ENCODE measurements around the gene HCFC1. TPM values are rescaled to one million over a fixed set of nuclear protein-coding genes. Genes with fewer than 3 reads are reported as not detected.

The HCFC1 gene
- total RNA-seq, 1 donor from 2014 or later: 74.6 TPM

DNA sequence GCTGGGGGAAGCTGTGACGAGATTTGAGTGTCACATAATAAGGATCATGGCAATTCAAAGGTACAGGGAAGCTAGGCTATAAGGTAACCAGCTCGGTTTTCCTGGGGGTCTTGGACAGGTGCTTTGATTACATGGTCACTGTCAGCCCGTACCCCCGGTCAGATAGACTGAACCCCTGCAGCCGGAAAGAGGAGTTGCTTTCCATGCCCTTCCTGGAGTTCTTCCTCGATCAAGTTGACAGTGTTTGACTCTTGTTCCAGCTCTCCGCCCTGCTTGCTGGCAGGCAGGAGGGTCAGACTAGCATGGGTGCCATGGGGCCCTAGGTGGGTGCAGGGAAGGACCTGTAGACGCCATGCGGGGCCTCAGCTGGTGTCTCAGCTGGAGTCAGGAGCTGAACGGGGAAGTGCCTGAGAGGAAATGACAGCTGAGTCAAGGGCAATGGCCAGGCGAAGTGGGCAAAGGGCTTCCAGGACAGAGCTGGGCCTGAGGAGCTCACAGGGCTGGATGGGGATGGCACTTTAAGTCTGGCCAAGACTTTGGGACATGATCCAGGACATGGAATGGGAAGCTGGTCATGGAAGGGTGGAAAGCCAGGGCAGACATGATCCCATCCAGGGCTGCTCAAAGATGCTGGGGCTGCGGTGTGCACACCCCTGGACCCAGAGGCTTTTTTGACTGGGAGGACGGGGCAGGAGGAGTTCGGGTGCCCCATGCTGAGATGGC is 2.5 kb upstream of the HCFC1 start:
- H3K36me3 Mint-ChIP-seq (ENCODE audit: low read depth, unreplicated experiment): no peaks in the 10 kb centered on the region
- TF ChIP-seq, protein P1, sequence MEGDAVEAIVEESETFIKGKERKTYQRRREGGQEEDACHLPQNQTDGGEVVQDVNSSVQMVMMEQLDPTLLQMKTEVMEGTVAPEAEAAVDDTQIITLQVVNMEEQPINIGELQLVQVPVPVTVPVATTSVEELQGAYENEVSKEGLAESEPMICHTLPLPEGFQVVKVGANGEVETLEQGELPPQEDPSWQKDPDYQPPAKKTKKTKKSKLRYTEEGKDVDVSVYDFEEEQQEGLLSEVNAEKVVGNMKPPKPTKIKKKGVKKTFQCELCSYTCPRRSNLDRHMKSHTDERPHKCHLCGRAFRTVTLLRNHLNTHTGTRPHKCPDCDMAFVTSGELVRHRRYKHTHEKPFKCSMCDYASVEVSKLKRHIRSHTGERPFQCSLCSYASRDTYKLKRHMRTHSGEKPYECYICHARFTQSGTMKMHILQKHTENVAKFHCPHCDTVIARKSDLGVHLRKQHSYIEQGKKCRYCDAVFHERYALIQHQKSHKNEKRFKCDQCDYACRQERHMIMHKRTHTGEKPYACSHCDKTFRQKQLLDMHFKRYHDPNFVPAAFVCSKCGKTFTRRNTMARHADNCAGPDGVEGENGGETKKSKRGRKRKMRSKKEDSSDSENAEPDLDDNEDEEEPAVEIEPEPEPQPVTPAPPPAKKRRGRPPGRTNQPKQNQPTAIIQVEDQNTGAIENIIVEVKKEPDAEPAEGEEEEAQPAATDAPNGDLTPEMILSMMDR (IDR thresholded peaks at IDR 0.05; ENCODE audit: unreplicated experiment): no peak
- peaks cover 11% of the 10 kb centered on the region for H3K4me1 Mint-ChIP-seq (ENCODE audit: unreplicated experiment)
- no peak for DNase-seq (ENCODE audit: low spot score)
- H3K9me3 Mint-ChIP-seq (ENCODE audit: unreplicated experiment): no peaks in the 10 kb centered on the region
- H3K27ac Mint-ChIP-seq (ENCODE audit: unreplicated experiment): no peak overlapping the region
- H3K27me3 Mint-ChIP-seq (ENCODE audit: unreplicated experiment): peaks cover 6% of the 10 kb centered on the region
- H3K4me3 Mint-ChIP-seq (ENCODE audit: unreplicated experiment): peak overlapping the region; percentile 34

DNA sequence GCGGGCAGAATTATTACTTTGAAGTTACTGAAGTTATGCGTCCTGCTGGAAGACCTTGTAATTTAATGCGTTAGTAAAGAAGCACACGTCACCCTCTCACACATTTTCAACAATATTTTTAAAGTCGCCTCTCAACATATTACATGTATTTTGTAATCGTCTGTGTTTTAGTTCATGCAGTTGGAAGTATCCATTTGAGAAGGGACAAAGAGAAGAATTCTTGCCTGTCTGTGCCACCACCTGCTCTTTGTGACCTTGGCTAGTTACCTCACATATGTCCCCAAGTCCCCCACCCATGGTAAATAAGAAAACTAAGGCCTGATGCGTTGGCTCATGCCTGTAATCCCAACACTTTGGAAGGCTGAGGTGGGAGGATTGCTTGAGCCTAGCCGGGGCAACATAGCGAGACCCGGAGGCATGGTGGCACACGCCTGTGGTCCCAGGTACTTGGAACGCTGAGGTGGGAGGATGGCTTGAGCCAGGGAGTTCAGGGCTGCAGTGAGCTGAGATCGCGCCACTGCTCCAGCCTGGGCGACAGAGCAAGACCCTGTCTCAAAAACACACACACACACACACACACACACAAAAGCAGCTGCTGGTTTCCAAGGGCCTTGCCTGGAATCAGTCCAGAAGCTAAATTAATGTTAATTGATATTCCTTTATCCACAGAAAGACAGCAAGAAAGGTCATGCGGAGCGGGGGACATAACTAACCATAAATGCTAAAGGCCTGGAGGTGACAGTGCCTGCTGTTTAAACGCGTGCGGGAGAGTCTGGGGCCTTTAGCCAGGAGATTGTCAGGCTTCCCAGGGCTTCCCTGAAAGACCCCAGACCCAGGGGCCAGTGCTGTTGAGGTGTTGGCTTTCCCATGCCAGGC is 1.7 kb upstream of the HCFC1 start:
- Mint-ChIP-seq H3K4me3 (ENCODE audit: unreplicated experiment) (peak overlapping the region; percentile 92), H3K9me3 (ENCODE audit: unreplicated experiment) (no peaks in the 10 kb centered on the region), H3K4me1 (ENCODE audit: unreplicated experiment) (peaks cover 12% of the 10 kb centered on the region), H3K27me3 (ENCODE audit: unreplicated experiment) (peaks cover 6% of the 10 kb centered on the region), H3K36me3 (ENCODE audit: low read depth, unreplicated experiment) (no peaks in the 10 kb centered on the region), H3K27ac (ENCODE audit: unreplicated experiment) (peak overlapping the region; percentile 93)
- TF ChIP-seq, protein P1 (IDR thresholded peaks at IDR 0.05; ENCODE audit: unreplicated experiment): no peak
- DNase-seq (ENCODE audit: low spot score): no peak

GRCh38 chrX:153972368-153973126 is 929 bp upstream of the HCFC1 start, which contains the start of gene TMEM187:
TSS of gene TMEM187 (plus strand) at chrX:153972754. CDS start at chrX:153982063, 9,309 bp downstream.
- H3K4me3 Mint-ChIP-seq (ENCODE audit: unreplicated experiment): peak within 1 kb of the TSS; percentile 100
- TF ChIP-seq, protein P1 (IDR thresholded peaks at IDR 0.05; ENCODE audit: unreplicated experiment): no peak
- peaks cover 2% of the 10 kb centered on the region for H3K36me3 Mint-ChIP-seq (ENCODE audit: low read depth, unreplicated experiment)
- peak within 1 kb of the TSS; percentile 100 for H3K27ac Mint-ChIP-seq (ENCODE audit: unreplicated experiment)
- DNase-seq (ENCODE audit: low spot score): peak; percentile 74
- no peaks in the 10 kb centered on the region for H3K9me3 Mint-ChIP-seq (ENCODE audit: unreplicated experiment)
- peaks cover 10% of the 10 kb centered on the region for H3K27me3 Mint-ChIP-seq (ENCODE audit: unreplicated experiment)
- peaks cover 20% of the 10 kb centered on the region for H3K4me1 Mint-ChIP-seq (ENCODE audit: unreplicated experiment)

GRCh38 chrX:153971124-153971449 is 531 bp downstream of the HCFC1 start:
- TF ChIP-seq, protein P1 (IDR thresholded peaks at IDR 0.05; ENCODE audit: unreplicated experiment): no peak
- DNase-seq (ENCODE audit: low spot score): peak; percentile 72
- no peaks in the 10 kb centered on the region for H3K9me3 Mint-ChIP-seq (ENCODE audit: unreplicated experiment)
- H3K27me3 Mint-ChIP-seq (ENCODE audit: unreplicated experiment): peaks cover 12% of the 10 kb centered on the region
- H3K27ac Mint-ChIP-seq (ENCODE audit: unreplicated experiment): peak overlapping the region; percentile 100
- peak overlapping the region; percentile 100 for H3K4me3 Mint-ChIP-seq (ENCODE audit: unreplicated experiment)
- H3K4me1 Mint-ChIP-seq (ENCODE audit: unreplicated experiment): peaks cover 25% of the 10 kb centered on the region
- peaks cover 3% of the 10 kb centered on the region for H3K36me3 Mint-ChIP-seq (ENCODE audit: low read depth, unreplicated experiment)
